ENCODE measurements around the gene ARHGEF3.

GRCh38 chr3:56769116-56769707 is 32.5 kb downstream of the ARHGEF3 start:
- TF ChIP-seq, protein P1, sequence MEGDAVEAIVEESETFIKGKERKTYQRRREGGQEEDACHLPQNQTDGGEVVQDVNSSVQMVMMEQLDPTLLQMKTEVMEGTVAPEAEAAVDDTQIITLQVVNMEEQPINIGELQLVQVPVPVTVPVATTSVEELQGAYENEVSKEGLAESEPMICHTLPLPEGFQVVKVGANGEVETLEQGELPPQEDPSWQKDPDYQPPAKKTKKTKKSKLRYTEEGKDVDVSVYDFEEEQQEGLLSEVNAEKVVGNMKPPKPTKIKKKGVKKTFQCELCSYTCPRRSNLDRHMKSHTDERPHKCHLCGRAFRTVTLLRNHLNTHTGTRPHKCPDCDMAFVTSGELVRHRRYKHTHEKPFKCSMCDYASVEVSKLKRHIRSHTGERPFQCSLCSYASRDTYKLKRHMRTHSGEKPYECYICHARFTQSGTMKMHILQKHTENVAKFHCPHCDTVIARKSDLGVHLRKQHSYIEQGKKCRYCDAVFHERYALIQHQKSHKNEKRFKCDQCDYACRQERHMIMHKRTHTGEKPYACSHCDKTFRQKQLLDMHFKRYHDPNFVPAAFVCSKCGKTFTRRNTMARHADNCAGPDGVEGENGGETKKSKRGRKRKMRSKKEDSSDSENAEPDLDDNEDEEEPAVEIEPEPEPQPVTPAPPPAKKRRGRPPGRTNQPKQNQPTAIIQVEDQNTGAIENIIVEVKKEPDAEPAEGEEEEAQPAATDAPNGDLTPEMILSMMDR (IDR thresholded peaks at IDR 0.05 in 4 of 5, conservative IDR thresholded peaks at IDR 0.05 in 1 of 5), result no peak
- no peak for TF ChIP-seq POLR2A (IDR thresholded peaks at IDR 0.05)
